Measurements from ENCODE around the gene CRLF1.

CRLF1 gene

DNA sequence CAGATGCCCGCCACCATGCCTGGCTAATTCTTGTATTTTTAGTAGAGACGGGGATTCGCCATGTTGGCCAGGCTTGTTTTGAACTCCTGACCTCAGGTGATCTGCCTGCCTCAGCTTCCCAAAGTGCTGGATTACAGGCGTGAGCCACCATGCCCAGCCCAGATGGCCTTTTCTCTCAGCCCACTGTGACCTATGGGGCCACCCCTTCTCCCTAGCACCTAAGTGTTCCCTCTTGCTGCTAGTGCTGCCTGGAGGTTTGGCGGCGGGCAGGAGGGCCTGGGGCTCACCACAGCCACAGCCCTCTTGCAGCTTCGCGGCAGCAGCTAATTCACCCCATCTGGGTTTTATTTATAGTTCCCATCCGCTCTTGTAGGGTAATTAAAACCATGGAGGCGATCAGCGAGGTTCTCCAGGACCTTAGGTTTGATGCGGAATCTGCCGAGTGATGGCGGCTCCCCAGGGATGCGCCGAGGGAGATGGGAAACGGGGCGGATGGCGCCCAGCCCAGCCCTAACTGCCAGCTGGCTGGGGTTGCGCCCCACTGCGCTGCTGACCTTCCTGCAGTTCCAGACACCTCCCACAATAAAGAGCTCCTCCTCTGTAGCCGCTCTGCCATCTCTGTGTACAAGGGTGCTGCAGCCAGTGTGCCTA is 14.7 kb downstream of the CRLF1 start:
- H3K27ac ChIP-seq (ENCODE audit: low read length) = no peak overlapping the region
- no peak overlapping the region for H3K9ac ChIP-seq (ENCODE audit: low read length)
- no peaks in the 10 kb centered on the region for H4K20me1 ChIP-seq (ENCODE audit: insufficient read depth, low read length)
- no peak for DNase-seq
- TF ChIP-seq EZH2 (optimal IDR thresholded peaks at IDR 0.05; ENCODE audit: low read depth, low read length) (no peak), EZH2phosphoT487 (IDR thresholded peaks at IDR 0.05; ENCODE audit: low read length) (no peak)
- TF ChIP-seq, protein P1, sequence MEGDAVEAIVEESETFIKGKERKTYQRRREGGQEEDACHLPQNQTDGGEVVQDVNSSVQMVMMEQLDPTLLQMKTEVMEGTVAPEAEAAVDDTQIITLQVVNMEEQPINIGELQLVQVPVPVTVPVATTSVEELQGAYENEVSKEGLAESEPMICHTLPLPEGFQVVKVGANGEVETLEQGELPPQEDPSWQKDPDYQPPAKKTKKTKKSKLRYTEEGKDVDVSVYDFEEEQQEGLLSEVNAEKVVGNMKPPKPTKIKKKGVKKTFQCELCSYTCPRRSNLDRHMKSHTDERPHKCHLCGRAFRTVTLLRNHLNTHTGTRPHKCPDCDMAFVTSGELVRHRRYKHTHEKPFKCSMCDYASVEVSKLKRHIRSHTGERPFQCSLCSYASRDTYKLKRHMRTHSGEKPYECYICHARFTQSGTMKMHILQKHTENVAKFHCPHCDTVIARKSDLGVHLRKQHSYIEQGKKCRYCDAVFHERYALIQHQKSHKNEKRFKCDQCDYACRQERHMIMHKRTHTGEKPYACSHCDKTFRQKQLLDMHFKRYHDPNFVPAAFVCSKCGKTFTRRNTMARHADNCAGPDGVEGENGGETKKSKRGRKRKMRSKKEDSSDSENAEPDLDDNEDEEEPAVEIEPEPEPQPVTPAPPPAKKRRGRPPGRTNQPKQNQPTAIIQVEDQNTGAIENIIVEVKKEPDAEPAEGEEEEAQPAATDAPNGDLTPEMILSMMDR (IDR thresholded peaks at IDR 0.05; ENCODE audit: low read length) = no peak
- H3K36me3 ChIP-seq (replicated peaks; ENCODE audit: insufficient read depth, low read length) = 0 out of 2 replicates have a peak, but pooled peaks cover 7% of the 10 kb centered on the region
- H3K4me3 ChIP-seq (ENCODE audit: low read length) = no peak overlapping the region
- H3K79me2 ChIP-seq (ENCODE audit: low read length) = peaks cover 16% of the 10 kb centered on the region
- no peak overlapping the region for H2AFZ ChIP-seq (ENCODE audit: low read length)
- no peak overlapping the region for H3K4me2 ChIP-seq (ENCODE audit: low read depth, low read length)
- peaks cover 20% of the 10 kb centered on the region for H3F3A ChIP-seq (ENCODE audit: insufficient read depth, low read length)
- H3K9me2 ChIP-seq (replicated peaks; ENCODE audit: insufficient read depth, low read length) = no peaks in the 10 kb centered on the region
- peaks cover 6% of the 10 kb centered on the region; the same call in 1 of the 2 replicates for H3K27me3 ChIP-seq (replicated peaks; ENCODE audit: insufficient read depth, low read length)
- H3K4me1 ChIP-seq (ENCODE audit: low read length) = peaks cover 10% of the 10 kb centered on the region
- no peaks in the 10 kb centered on the region for H3K9me3 ChIP-seq (replicated peaks; ENCODE audit: insufficient read depth, low read length)

DNA sequence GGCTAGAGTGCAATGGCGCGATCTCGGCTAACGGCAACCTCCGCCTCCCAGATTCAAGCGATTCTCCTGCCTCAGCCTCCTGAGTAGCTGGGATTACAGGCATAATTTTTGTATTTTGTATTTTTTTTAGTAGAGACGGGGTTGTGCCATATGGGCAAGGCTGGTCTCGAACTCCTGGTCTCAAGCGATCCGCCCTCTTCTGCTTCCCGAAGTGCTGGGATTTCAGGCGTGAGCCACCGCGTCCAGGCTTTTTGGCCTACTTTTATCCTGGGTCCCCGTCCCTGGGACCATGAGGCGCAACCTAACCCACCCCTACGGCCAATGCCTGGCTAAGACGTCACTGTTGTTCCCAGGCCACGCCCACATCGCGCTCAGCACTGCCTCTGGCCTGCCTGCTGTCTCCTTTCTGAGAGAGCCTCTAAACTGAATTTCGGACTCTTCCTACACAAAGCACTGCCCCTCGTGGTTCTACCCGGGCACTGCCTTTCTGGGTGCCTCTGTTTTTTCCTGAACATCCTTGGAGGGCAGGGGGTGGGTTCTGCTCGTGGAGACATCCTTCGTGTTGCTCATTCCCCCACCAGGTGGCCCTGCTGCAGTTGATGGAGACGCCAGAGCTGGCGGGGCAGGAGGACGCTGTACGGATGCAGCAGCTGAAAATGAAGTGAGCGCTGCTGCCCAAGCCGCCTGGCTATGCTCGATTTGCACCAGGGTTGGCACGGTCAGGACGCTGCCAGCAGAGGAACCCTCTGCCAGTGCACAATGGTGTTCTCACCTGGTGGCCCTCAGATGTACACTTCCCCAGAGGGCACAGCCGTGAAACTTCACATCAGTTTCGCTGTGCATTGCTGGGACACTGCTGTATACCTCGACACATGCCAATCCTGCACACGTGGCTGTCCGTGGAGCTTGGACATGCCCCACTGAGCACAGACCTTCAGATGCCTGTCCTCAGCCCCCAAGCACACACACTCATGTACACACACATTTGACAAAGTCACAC is 16.0 kb downstream of the CRLF1 start:
- Histone ChIP-seq H3K4me2 (ENCODE audit: low read depth, low read length) (no peak overlapping the region), H3K9me3 (replicated peaks; ENCODE audit: insufficient read depth, low read length) (no peaks in the 10 kb centered on the region), H4K20me1 (ENCODE audit: insufficient read depth, low read length) (no peaks in the 10 kb centered on the region), H3K27me3 (replicated peaks; ENCODE audit: insufficient read depth, low read length) (peaks cover 6% of the 10 kb centered on the region; the same call in 1 of the 2 replicates), H3K9ac (ENCODE audit: low read length) (no peak overlapping the region), H3K4me3 (ENCODE audit: low read length) (no peak overlapping the region), H3F3A (ENCODE audit: insufficient read depth, low read length) (peaks cover 20% of the 10 kb centered on the region), H2AFZ (ENCODE audit: low read length) (no peak overlapping the region), H3K36me3 (replicated peaks; ENCODE audit: insufficient read depth, low read length) (0 out of 2 replicates have a peak, but pooled peaks cover 7% of the 10 kb centered on the region), H3K79me2 (ENCODE audit: low read length) (peaks cover 16% of the 10 kb centered on the region), H3K4me1 (ENCODE audit: low read length) (peaks cover 10% of the 10 kb centered on the region), H3K27ac (ENCODE audit: low read length) (no peak overlapping the region), H3K9me2 (replicated peaks; ENCODE audit: insufficient read depth, low read length) (no peaks in the 10 kb centered on the region)
- TF ChIP-seq, protein P1 (IDR thresholded peaks at IDR 0.05; ENCODE audit: low read length) = no peak
- no peak for TF ChIP-seq EZH2 (optimal IDR thresholded peaks at IDR 0.05; ENCODE audit: low read depth, low read length)
- TF ChIP-seq EZH2phosphoT487 (IDR thresholded peaks at IDR 0.05; ENCODE audit: low read length) = no peak
- DNase-seq = no peak

DNA sequence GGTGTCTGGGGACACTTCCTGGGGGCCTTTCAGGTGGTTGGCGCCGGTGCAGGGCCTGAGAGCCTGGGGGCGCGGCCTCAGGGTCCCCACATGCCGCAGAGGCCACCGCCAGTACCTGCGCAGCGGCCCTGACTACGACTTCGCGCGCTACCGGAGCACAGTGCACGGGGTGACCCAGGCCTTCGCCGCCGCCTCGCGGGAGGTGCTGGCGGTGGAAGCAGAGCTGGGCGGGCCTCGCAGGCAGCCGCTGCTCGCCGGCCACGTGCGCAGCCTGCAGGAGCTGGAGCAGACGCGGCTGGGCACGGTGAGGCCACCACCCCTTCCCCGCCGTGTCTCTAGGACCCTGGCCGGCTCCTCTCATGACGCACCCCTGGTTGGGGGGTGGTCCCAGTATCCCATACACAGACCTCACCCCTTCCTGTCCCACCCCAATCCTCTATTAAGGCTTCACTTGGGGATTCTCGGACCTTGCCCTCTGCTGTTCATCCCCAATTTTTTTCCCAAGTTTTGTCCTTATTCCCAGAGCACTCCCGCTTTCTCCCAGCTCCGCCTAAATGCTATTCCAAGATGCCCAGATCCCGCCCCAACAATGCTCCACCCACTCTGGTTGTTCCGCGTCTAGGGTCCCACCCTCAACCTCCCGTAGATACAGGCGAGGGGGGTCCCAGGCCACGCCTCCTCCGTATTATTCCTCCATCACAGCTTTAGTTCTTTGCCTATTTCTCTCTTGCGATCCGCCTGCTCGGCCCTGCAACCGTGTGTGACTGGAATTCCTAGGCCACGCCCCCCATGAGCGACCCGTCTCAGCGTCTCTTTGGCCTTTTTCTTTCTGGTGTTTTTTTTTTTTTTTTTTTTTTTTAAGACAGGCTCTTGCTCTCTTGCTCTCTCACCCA is 17.0 kb downstream of the CRLF1 start:
- Histone ChIP-seq H3K4me1 (ENCODE audit: low read length) (peaks cover 10% of the 10 kb centered on the region), H3K79me2 (ENCODE audit: low read length) (peaks cover 16% of the 10 kb centered on the region), H3K36me3 (replicated peaks; ENCODE audit: insufficient read depth, low read length) (0 out of 2 replicates have a peak, but pooled peaks cover 7% of the 10 kb centered on the region), H3K4me2 (ENCODE audit: low read depth, low read length) (peak overlapping the region; percentile 99), H3K27ac (ENCODE audit: low read length) (peak overlapping the region; percentile 92), H3K9ac (ENCODE audit: low read length) (peak overlapping the region; percentile 95), H3K9me3 (replicated peaks; ENCODE audit: insufficient read depth, low read length) (no peaks in the 10 kb centered on the region), H3K9me2 (replicated peaks; ENCODE audit: insufficient read depth, low read length) (no peaks in the 10 kb centered on the region), H2AFZ (ENCODE audit: low read length) (peak overlapping the region; percentile 92), H4K20me1 (ENCODE audit: insufficient read depth, low read length) (no peaks in the 10 kb centered on the region), H3K27me3 (replicated peaks; ENCODE audit: insufficient read depth, low read length) (no peaks in the 10 kb centered on the region), H3K4me3 (ENCODE audit: low read length) (peak overlapping the region; percentile 98), H3F3A (ENCODE audit: insufficient read depth, low read length) (peaks cover 20% of the 10 kb centered on the region)
- TF ChIP-seq, protein P1 (IDR thresholded peaks at IDR 0.05; ENCODE audit: low read length) = peak; percentile 17; the same call in 1 of the 2 replicates
- no peak for TF ChIP-seq EZH2 (optimal IDR thresholded peaks at IDR 0.05; ENCODE audit: low read depth, low read length)
- peak; percentile 76 for DNase-seq
